ENCODE results near the gene EIF4G3. TPM values are rescaled to one million over a fixed set of nuclear protein-coding genes. Genes with fewer than 3 reads are reported as not detected.

Gene EIF4G3
- total and polyA plus RNA-seq, 10 of the 15 experiments (the other 5 are each of a cell fraction or from before 2014, with no cell fraction given): 7.4 to 45.1 (median 29.1) TPM

- TF ChIP-seq RELB (IDR thresholded peaks at IDR 0.05; ENCODE audit: low read depth) (no peak), TARDBP (IDR thresholded peaks at IDR 0.05; ENCODE audit: borderline replicate concordance) (no peak), POLR2A (IDR thresholded peaks at IDR 0.05; ENCODE audit: low read depth, low read length) (0 out of 2 replicates have a peak, but pooled peaks have one; percentile 17), RUNX3 (IDR thresholded peaks at IDR 0.05; ENCODE audit: low read length) (peak; percentile 2; the same call in 1 of the 2 replicates), NFYB (IDR thresholded peaks at IDR 0.05; ENCODE audit: insufficient read depth, low read depth, low read length) (no peak), IRF4 (IDR thresholded peaks at IDR 0.05; ENCODE audit: low read depth, low read length) (no peak), HSF1 (IDR thresholded peaks at IDR 0.05; ENCODE audit: low read depth, low read length) (no peak), NKRF (conservative IDR thresholded peaks at IDR 0.05) (0 out of 2 replicates have a peak, but pooled peaks have one; percentile 36), DPF2 (IDR thresholded peaks at IDR 0.05) (peak; percentile 5), BACH1 (IDR thresholded peaks at IDR 0.05; ENCODE audit: borderline replicate concordance) (no peak), SKIL (IDR thresholded peaks at IDR 0.05; ENCODE audit: low read depth, poor library complexity, severe bottlenecking) (no peak), ZBTB40 (IDR thresholded peaks at IDR 0.05; ENCODE audit: borderline replicate concordance) (peak; percentile 72; the same call in 1 of the 2 replicates)
Observed at GRCh38 chr1:21175670-21176581, 771 bp downstream of the EIF4G3 start (continued).

Data from GM12878 (cell line).